Vagina (tissue), 2 donors: Measurements from ENCODE around the gene GRIK4. TPM values are rescaled to one million over a fixed set of nuclear protein-coding genes. Genes with fewer than 3 reads are reported as not detected.
A peak's percentile ranks its signal among the peaks of the same experiment; 100 is the strongest.

ENCODE experiments used
- DNase-seq, 2 donors: peaks; one replicate each; pipeline ENCODE4 v3.0.0-alpha.2; 2017; ENCODE audit errors: extremely low spot score in 2 of 2
- H3K27ac ChIP-seq: fragments of 200-600 bp; sonication (generic); one replicate; pipeline ENCODE4 v1.5.1; 2019
- H3K27me3 ChIP-seq: fragments of 200-600 bp; sonication (generic); one replicate; pipeline ENCODE4 v1.5.1; 2019
- H3K36me3 ChIP-seq, 2 donors: fragments of 200-600 bp; sonication (generic); one replicate each; pipeline ENCODE4 v1.5.1; 2017 to 2019
- H3K4me1 ChIP-seq: fragments of 200-600 bp; sonication (generic); one replicate; pipeline ENCODE4 v1.5.1; 2019
- H3K4me3 ChIP-seq, 2 donors: fragments of 200-600 bp; sonication (generic); 1 replicate in 1 of 2; 2 replicates in 1 of 2; pipeline ENCODE4 v1.5.1; 2016 to 2019
- H3K9me3 ChIP-seq: fragments of 200-600 bp; sonication (generic); one replicate; pipeline ENCODE4 v1.5.1; 2019
- POLR2A ChIP-seq, 2 donors: fragments of 450-650 bp; IDR thresholded peaks; one replicate each; pipeline ENCODE4 v1.6.1; 2017; ENCODE audit warnings: antibody characterized with exemption in 2 of 2, mild to moderate bottlenecking in 2 of 2, moderate library complexity in 2 of 2
- POLR2AphosphoS5 ChIP-seq, 2 donors: sonication (generic); formaldehyde crosslinking; IDR thresholded peaks; one replicate each; pipeline ENCODE4 v1.9.0; 2017; ENCODE audit warnings: antibody characterized with exemption in 2 of 2, mild to moderate bottlenecking in 2 of 2, low read depth in 1 of 2; ENCODE audit not compliant: insufficient read depth in 1 of 2
- intact Hi-C: fragments of 100-400 bp; cut with DNase I; formaldehyde crosslinking; loops from one replicate; pipeline ENCODE4 v1.15.1; 2023
- total RNA-seq: library from RNA; depleted of rRNA; stranded (reverse); fragments of >200 nt; gene quantifications from one replicate; pipeline ENCODE4 v1.2.3, GENCODE V29; 2016
- TF ChIP-seq, protein P1 (sequence below), 3 experiments: fragments of 450-650 bp in 2 of 3; fragments of 200-600 bp in 1 of 3; sonication (generic) in 1 of 3; IDR thresholded peaks; one replicate each; pipeline ENCODE4 v1.5.1; 2017 to 2019; ENCODE audit warnings: antibody characterized with exemption in 3 of 3, mild to moderate bottlenecking in 2 of 3, moderate library complexity in 2 of 3

The GRIK4 gene
- total RNA-seq, 1 donor from 2014 or later, result 0.25 TPM

GRCh38 chr11:120563703-120564572, 52.4 kb downstream of the GRIK4 start:
- Histone ChIP-seq H3K36me3 (no peaks in the 10 kb centered on the region), H3K4me1 (peaks cover 19% of the 10 kb centered on the region), H3K9me3 (no peaks in the 10 kb centered on the region), H3K27me3 (no peaks in the 10 kb centered on the region), H3K27ac (no peak overlapping the region), H3K4me3 (peak overlapping the region; percentile 34 to 50)
- TF ChIP-seq, protein P1, sequence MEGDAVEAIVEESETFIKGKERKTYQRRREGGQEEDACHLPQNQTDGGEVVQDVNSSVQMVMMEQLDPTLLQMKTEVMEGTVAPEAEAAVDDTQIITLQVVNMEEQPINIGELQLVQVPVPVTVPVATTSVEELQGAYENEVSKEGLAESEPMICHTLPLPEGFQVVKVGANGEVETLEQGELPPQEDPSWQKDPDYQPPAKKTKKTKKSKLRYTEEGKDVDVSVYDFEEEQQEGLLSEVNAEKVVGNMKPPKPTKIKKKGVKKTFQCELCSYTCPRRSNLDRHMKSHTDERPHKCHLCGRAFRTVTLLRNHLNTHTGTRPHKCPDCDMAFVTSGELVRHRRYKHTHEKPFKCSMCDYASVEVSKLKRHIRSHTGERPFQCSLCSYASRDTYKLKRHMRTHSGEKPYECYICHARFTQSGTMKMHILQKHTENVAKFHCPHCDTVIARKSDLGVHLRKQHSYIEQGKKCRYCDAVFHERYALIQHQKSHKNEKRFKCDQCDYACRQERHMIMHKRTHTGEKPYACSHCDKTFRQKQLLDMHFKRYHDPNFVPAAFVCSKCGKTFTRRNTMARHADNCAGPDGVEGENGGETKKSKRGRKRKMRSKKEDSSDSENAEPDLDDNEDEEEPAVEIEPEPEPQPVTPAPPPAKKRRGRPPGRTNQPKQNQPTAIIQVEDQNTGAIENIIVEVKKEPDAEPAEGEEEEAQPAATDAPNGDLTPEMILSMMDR (IDR thresholded peaks at IDR 0.05), result no peak
- intact Hi-C loops, result no loop called here
- no peak for DNase-seq

GRCh38 chr11:120564573-120565311, 53.2 kb downstream of the GRIK4 start:
- TF ChIP-seq POLR2A (IDR thresholded peaks at IDR 0.05) (no peak), POLR2AphosphoS5 (IDR thresholded peaks at IDR 0.05; ENCODE audit: insufficient read depth in 1 of 2, low read depth in 1 of 2) (no peak)
- TF ChIP-seq, protein P1 (IDR thresholded peaks at IDR 0.05), result no peak
- Histone ChIP-seq H3K36me3 (no peaks in the 10 kb centered on the region), H3K27ac (no peak overlapping the region), H3K27me3 (no peaks in the 10 kb centered on the region), H3K4me3 (peak overlapping the region; percentile 34 to 50), H3K4me1 (peaks cover 19% of the 10 kb centered on the region), H3K9me3 (no peaks in the 10 kb centered on the region)
- intact Hi-C loops, result no loop called here
- no peak for DNase-seq

DNA sequence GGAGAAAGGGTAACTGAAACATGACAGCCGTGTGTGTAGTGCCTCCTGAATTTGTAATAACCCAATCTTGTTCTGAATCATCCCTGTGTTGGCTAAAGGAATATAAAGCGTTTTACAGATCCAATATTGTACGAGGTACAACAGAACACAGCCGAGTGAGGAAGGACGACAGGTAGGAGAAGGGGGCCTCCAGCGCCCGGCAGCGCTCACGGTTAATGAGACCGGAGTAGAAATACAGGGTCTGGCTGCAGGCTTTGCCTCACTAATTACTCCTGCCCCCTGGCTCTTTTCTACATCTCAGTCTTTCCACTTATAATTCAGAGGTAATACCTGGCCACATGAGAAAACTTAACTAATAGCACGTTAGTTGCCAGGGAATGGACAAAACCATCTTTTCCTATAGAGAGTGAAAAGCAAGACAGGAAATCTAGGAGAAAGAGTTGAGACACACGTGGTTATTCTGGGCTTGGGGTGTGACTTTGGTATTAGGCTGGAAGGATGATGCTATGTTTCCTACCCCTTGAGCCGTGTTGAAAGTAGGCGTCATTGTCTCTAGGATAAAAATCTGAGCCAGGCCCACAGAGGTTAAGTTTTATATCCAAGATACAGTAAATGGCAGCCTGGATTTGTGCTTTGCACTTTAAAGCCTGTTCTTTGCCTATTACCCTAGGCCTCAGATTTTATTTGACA, 54.1 kb downstream of the GRIK4 start:
- H3K27me3 ChIP-seq, result no peaks in the 10 kb centered on the region

GRCh38 chr11:120566176-120566575, 54.6 kb downstream of the GRIK4 start:
- Histone ChIP-seq H3K36me3 (no peaks in the 10 kb centered on the region), H3K4me3 (no peak overlapping the region), H3K27me3 (no peaks in the 10 kb centered on the region), H3K27ac (no peak overlapping the region), H3K9me3 (no peaks in the 10 kb centered on the region), H3K4me1 (peaks cover 19% of the 10 kb centered on the region)
- DNase-seq, result no peak
- intact Hi-C loops, result no loop called here
- TF ChIP-seq, protein P1 (IDR thresholded peaks at IDR 0.05), result no peak
- TF ChIP-seq POLR2AphosphoS5 (IDR thresholded peaks at IDR 0.05; ENCODE audit: insufficient read depth in 1 of 2, low read depth in 1 of 2) (no peak), POLR2A (IDR thresholded peaks at IDR 0.05) (no peak)

More for the DNA sequence above, 54.1 kb downstream of the GRIK4 start:
- H3K9me3 ChIP-seq, result no peaks in the 10 kb centered on the region
- H3K4me1 ChIP-seq, result peaks cover 19% of the 10 kb centered on the region
- no peak for DNase-seq
- H3K27ac ChIP-seq, result no peak overlapping the region
- no peaks in the 10 kb centered on the region for H3K36me3 ChIP-seq
- TF ChIP-seq POLR2AphosphoS5 (IDR thresholded peaks at IDR 0.05; ENCODE audit: insufficient read depth in 1 of 2, low read depth in 1 of 2) (no peak), POLR2A (IDR thresholded peaks at IDR 0.05) (no peak)
- TF ChIP-seq, protein P1 (IDR thresholded peaks at IDR 0.05), result no peak
- intact Hi-C loops, result no loop called here
- peak overlapping the region in 1 of 2 donors; percentile 50 for H3K4me3 ChIP-seq
